Iris pigment epithelial cell (primary cell): ENCODE data around the gene AP1S3.
"Not testable (repeated sequence)": the region's sequence is repeated elsewhere in the genome, so short reads cannot be mapped to it uniquely, and the experiment has no call there.

Experiments used
- DNase-seq: peaks from one replicate; pipeline ENCODE4 v3.0.0-alpha.2; 2011; ENCODE audit warnings: low read depth

Gene AP1S3

GRCh38 chr2:223837287-223838061 lies at the start of gene AP1S3:
Gene AP1S3 (minus strand): TSS chr2:223837582. CDS start chr2:223837450, 132 bp downstream.
- DNase-seq = peak; percentile 52

- peak; percentile 83 for DNase-seq
Measured at GRCh38 chr2:223887127-223887526, 49.7 kb upstream of the AP1S3 start.

GRCh38 chr2:223886726-223887125 lies 49.3 kb upstream of the AP1S3 start:
- DNase-seq = no peak

- DNase-seq = peak; percentile 29
Measured at GRCh38 chr2:223884399-223884798, 47.0 kb upstream of the AP1S3 start.

- DNase-seq = no peak
Measured at GRCh38 chr2:223882715-223883114, 45.3 kb upstream of the AP1S3 start.

GRCh38 chr2:223880796-223881195 lies 43.4 kb upstream of the AP1S3 start:
- DNase-seq = no peak

GRCh38 chr2:223877721-223878410 lies 40.5 kb upstream of the AP1S3 start:
- DNase-seq = no peak

- DNase-seq = no peak
Measured at GRCh38 chr2:223873672-223874071, 36.3 kb upstream of the AP1S3 start.

GRCh38 chr2:223872772-223873171 lies 35.4 kb upstream of the AP1S3 start:
- DNase-seq = not testable (repeated sequence)

GRCh38 chr2:223871661-223872060 lies 34.3 kb upstream of the AP1S3 start:
- DNase-seq = not testable (repeated sequence)

GRCh38 chr2:223870840-223871611 lies 33.6 kb upstream of the AP1S3 start:
- no peak for DNase-seq

- no peak for DNase-seq
Measured at GRCh38 chr2:223868005-223868404, 30.6 kb upstream of the AP1S3 start.

GRCh38 chr2:223865907-223866508 lies 28.6 kb upstream of the AP1S3 start:
- peak; percentile 38 for DNase-seq

GRCh38 chr2:223865124-223865523 lies 27.7 kb upstream of the AP1S3 start:
- DNase-seq = no peak

GRCh38 chr2:223863491-223863890 lies 26.1 kb upstream of the AP1S3 start:
- DNase-seq = no peak

GRCh38 chr2:223860809-223861738 lies 23.7 kb upstream of the AP1S3 start:
- peak; percentile 84 for DNase-seq

GRCh38 chr2:223859070-223859469 lies 21.7 kb upstream of the AP1S3 start:
- DNase-seq = no peak

- DNase-seq = no peak
Measured at GRCh38 chr2:223856584-223856983, 19.2 kb upstream of the AP1S3 start.

GRCh38 chr2:223856021-223856420 lies 18.6 kb upstream of the AP1S3 start:
- DNase-seq = peak; percentile 11

GRCh38 chr2:223855426-223855825 lies 18.0 kb upstream of the AP1S3 start:
- peak; percentile 87 for DNase-seq

GRCh38 chr2:223854741-223855140 lies 17.4 kb upstream of the AP1S3 start:
- no peak for DNase-seq
